ENCODE results near the gene BPIFB2. TPM values are rescaled to one million over a fixed set of nuclear protein-coding genes. Genes with fewer than 3 reads are reported as not detected.

BPIFB2 gene
- total RNA-seq, 1 donor from 2014 or later = not detected

DNA sequence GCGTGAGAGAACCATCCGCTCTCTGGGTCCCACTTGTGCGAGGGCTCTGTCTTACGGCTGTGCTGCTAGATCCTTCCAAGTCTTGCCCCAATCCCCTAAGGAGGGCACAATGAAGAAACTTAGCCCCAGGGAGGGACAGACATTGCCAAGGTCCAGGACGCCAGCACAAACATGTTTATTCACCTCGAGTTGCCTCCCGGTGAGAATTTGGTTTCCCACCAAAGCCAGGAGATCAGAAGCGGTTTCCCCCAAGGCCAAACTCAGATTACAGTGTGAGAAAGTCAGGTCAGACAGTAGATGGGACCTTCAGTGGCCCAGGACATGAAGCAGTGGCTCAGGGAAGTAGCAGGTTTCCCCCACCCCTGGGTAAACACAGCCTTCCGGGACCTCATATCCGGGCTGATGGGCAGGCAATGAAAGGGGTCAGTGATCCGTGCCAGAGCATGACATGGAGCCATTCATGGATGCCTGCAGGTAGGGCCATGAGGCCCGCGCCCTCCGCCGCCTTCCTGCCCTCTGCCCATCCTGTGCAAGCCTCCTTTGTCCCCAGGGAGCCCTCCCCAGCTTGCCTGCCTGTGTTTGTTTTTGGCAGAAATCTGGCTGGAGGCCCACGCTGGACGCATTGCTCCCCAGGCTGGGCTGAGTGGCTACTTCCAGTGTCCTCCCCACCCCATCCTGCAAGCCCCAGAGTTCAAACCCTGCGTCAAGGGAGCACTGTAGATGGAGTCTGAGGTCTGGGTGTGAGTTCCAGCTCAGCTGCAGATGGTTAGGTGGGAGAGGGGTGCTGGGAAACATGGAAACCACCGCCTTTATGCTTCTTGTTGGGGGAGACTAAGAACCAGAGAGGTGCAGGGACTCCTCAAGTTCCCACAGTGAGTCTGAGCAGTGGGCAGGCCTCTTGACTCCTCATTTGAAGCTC is 2.0 kb downstream of the BPIFB2 start:
- no peak overlapping the region for H3K4me3 ChIP-seq (ENCODE audit: low read depth, low read length)
- DNase-seq (ENCODE audit: low read depth) = no peak
- no peaks in the 10 kb centered on the region for H3K36me3 ChIP-seq (ENCODE audit: control insufficient read depth, insufficient read depth, low read length)
- TF ChIP-seq, protein P1, sequence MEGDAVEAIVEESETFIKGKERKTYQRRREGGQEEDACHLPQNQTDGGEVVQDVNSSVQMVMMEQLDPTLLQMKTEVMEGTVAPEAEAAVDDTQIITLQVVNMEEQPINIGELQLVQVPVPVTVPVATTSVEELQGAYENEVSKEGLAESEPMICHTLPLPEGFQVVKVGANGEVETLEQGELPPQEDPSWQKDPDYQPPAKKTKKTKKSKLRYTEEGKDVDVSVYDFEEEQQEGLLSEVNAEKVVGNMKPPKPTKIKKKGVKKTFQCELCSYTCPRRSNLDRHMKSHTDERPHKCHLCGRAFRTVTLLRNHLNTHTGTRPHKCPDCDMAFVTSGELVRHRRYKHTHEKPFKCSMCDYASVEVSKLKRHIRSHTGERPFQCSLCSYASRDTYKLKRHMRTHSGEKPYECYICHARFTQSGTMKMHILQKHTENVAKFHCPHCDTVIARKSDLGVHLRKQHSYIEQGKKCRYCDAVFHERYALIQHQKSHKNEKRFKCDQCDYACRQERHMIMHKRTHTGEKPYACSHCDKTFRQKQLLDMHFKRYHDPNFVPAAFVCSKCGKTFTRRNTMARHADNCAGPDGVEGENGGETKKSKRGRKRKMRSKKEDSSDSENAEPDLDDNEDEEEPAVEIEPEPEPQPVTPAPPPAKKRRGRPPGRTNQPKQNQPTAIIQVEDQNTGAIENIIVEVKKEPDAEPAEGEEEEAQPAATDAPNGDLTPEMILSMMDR (IDR thresholded peaks at IDR 0.05; ENCODE audit: insufficient read depth, low read length, poor library complexity, severe bottlenecking) = no peak
- H3K27me3 ChIP-seq (ENCODE audit: control insufficient read depth, insufficient read depth, low read length) = no peaks in the 10 kb centered on the region

GRCh38 chr20:33010133-33010504 is 2.6 kb downstream of the BPIFB2 start:
- Histone ChIP-seq H3K4me3 (ENCODE audit: low read depth, low read length) (no peak overlapping the region), H3K27me3 (ENCODE audit: control insufficient read depth, insufficient read depth, low read length) (no peaks in the 10 kb centered on the region), H3K36me3 (ENCODE audit: control insufficient read depth, insufficient read depth, low read length) (no peaks in the 10 kb centered on the region)
- TF ChIP-seq, protein P1 (IDR thresholded peaks at IDR 0.05; ENCODE audit: insufficient read depth, low read length, poor library complexity, severe bottlenecking) = no peak
- DNase-seq (ENCODE audit: low read depth) = no peak

GRCh38 chr20:33010674-33011449 is 3.4 kb downstream of the BPIFB2 start:
- H3K27me3 ChIP-seq (ENCODE audit: control insufficient read depth, insufficient read depth, low read length) = no peaks in the 10 kb centered on the region
- H3K4me3 ChIP-seq (ENCODE audit: low read depth, low read length) = no peak overlapping the region
- TF ChIP-seq, protein P1 (IDR thresholded peaks at IDR 0.05; ENCODE audit: insufficient read depth, low read length, poor library complexity, severe bottlenecking) = no peak
- H3K36me3 ChIP-seq (ENCODE audit: control insufficient read depth, insufficient read depth, low read length) = no peaks in the 10 kb centered on the region
- DNase-seq (ENCODE audit: low read depth) = no peak

DNA sequence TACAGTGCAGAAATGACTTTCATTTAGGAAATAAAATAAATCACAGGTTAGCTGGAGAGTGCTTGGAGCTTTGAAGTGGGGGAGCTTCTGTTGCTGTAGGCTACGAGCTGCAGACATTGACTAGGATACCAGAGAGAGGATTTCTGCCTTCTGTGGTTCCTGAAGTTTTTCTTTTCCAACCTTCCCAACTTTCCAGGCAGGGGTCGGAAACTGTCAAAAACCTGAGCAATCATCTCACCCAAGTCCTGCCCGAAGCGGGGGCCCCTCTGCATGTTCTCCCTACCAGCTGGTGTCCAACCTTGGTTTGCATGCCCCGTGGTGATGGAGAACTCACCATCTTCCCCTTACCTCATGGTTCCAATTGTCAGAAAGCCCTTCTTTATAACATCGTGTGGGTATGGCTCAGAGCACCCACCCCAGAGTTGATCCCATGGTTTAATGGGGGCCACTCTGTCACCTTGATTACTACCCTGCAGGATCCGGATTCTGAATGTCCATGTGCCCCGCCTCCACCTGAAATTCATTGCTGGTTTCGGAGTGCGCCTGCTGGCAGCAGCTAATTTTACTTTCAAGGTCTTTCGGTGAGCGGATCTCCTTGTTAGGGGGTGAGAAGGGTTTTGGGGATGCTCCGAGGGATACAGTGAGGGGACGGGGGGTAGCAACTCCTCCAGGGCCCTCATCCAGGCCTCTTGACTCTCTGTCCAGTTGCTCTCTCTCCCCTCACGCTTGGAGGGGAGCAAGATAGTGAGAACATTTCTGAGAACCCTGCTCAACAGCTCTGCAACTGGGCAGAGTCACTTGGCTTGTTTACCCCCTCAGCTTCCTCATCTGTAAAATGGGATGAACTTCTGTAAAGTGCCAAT is 5.1 kb downstream of the BPIFB2 start:
- no peaks in the 10 kb centered on the region for H3K27me3 ChIP-seq (ENCODE audit: control insufficient read depth, insufficient read depth, low read length)
- H3K4me3 ChIP-seq (ENCODE audit: low read depth, low read length) = no peak overlapping the region
- no peaks in the 10 kb centered on the region for H3K36me3 ChIP-seq (ENCODE audit: control insufficient read depth, insufficient read depth, low read length)
- TF ChIP-seq, protein P1 (IDR thresholded peaks at IDR 0.05; ENCODE audit: insufficient read depth, low read length, poor library complexity, severe bottlenecking) = no peak
- no peak for DNase-seq (ENCODE audit: low read depth)

DNA sequence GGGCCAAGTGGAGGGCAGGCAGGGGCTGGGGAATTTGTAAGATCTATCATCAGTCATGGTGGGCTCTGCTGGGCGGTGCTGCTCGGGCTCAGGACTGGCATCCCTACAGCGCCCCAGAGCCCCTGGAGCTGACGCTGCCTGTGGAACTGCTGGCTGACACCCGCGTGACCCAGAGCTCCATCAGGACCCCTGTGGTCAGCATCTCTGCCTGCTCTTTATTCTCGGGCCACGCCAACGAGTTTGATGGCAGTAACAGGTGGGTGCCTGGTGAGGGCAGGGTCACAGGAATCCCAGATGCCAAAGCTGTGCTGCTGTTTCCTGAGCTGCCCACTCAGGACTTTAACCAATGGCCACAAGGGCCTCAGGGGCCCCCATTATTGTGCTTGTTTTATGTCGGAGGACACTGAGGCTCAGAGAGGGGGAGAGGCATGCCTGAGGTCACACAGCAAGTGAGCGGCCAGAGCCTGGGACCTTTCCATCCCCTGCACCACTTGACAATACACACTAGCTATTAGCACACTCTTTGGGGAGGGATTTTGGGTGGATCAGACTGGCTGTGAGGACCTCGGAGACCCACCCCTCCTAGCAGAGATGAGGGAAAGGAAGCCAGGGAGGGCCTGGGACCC is 6.3 kb downstream of the BPIFB2 start:
- DNase-seq (ENCODE audit: low read depth) = no peak
- H3K4me3 ChIP-seq (ENCODE audit: low read depth, low read length) = no peak overlapping the region
- no peaks in the 10 kb centered on the region for H3K27me3 ChIP-seq (ENCODE audit: control insufficient read depth, insufficient read depth, low read length)
- TF ChIP-seq, protein P1 (IDR thresholded peaks at IDR 0.05; ENCODE audit: insufficient read depth, low read length, poor library complexity, severe bottlenecking) = no peak
- no peaks in the 10 kb centered on the region for H3K36me3 ChIP-seq (ENCODE audit: control insufficient read depth, insufficient read depth, low read length)
